NCI-H1930 (cell line): ENCODE measurements around the gene PXK.
"Not testable (repeated sequence)": the region's sequence is repeated elsewhere in the genome, so short reads cannot be mapped to it uniquely, and the experiment has no call there.

ENCODE experiments used
- DNase-seq, 2 experiments: peaks; one replicate each; lab custom pipeline; 2025; lab: John Stamatoyannopoulos, UW

The PXK gene

GRCh38 chr3:58323529-58324390 is 8.9 kb upstream of the PXK start:
- no peak for DNase-seq

DNA sequence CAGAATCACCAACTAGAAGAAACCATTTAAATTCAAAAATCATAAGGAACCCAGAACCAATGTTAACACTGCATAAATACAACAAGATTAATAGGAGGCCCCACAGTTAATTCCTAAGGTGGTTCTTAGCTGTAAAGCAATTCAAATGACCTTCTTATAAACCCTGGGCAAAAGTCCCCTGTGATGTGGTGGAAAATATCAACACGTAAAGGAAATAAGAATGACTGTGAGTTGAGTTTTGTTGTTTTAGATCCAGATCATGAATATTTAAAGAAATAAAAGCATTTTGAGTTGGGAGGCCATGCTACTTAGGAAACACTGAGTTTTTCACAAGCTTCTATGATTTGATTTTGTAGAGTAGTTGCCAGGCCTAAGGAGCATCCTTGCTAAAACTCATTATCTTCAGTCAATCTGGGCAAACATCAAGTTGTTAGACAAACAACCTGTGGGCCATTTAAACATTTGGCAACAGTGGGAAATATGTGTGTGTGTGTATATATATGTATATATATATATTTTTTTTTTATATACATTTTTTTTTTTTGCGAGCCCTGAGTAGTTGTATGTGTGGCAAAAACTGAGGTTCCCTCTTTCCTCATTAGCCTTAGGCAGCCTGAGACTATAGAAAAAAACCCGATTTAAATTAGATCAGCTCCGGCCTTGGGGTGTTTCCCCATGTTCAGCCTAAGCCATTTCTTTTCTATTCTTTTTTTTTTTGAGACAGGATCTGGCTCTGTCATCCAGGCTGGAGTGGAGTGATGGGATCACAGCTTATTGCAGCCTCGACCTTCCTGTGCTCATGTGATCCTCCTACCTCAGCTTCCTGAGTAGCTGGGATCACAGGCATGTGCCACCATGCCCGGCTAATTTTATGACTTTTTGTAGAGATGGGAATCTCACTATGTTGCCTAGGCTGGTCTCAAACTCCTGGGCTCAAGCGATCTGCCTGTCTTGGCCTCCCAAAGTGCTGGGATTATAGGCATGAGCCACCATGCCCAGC is 8.0 kb upstream of the PXK start:
- DNase-seq, result no peak

GRCh38 chr3:58325525-58325992 is 7.1 kb upstream of the PXK start:
- no peak for DNase-seq

GRCh38 chr3:58326267-58326900 is 6.3 kb upstream of the PXK start:
- DNase-seq, result no peak

DNA sequence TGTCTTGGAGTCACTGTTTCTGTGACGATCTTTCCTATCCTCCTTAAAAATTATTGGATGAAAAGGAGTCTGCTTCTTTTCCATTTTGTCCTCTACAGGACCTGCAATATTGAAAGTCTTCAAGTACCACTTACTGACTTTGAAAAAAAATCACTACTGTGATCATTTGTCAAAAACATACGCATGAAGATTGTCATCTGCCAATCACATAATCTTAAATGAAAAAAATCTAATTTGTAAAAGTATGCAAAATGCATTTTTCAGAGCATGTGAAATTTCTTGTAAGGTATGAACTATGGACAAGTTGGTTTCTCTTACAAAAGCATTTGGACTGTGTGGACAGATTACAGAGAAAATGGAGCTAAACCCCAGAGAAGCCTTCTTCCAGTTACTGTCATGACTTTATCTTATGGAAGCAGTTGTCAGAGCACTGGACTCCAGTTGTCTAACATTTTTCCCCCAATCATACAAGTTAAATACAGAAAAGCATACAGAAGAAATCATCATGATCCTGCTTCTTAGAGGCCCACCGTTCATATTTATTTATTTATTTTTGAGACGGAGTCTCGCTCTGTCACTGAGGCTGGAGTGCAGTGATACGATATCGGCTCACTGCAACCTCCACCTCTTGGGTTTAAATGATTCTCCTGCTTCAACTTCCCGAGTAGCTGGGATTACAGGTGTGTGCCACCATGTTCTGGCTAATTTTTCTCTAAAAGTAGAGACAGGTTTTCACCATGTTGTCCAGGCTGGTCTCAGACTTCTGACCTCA is 3.4 kb upstream of the PXK start:
- no peak for DNase-seq

GRCh38 chr3:58329922-58330413 is 2.7 kb upstream of the PXK start:
- DNase-seq, result no peak

- no peak for DNase-seq
Observed at GRCh38 chr3:58331593-58332152, 1.0 kb upstream of the PXK start.

DNA sequence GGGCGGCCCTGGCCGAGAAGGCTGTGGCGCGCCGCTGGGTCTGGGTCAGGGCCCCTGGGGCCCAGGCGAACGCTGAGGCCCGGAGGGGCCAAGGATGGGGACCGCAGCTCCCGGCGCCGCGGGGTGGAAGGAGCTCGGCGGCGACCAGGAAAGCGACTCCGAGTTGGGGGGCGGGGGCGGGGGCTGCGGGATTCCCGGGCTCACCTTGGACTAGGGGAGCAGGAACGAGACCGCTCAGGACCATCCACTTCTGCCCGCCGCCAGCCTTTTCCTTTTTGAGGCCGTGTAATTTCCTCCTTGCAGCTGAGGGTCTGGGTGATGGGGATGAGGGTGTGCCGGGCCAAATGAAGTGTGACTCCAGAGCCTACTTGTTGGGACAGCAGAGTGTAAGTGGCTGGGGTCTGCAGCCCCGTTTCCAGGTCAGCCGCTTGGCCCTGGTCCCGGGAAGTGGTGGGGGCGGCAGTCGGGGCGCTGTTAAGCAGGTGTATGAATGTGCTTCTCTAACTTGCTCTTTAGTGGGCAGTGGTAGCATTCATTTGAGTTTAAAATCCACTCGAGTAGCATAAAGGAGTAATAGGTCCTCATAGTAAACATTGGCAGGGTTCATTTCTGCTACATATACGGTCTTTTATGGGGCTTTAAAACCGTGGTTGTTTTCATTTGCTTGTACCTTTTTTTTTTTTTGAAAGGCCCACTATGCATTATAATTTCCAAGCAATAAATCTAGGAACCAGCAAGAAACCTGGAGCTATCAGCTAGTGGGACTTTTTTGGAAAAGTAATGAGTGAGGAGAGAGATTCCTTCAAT is 717 bp downstream of the PXK start:
- no peak for DNase-seq

GRCh38 chr3:58334013-58334321 is 1.3 kb downstream of the PXK start:
- no peak for DNase-seq

DNA sequence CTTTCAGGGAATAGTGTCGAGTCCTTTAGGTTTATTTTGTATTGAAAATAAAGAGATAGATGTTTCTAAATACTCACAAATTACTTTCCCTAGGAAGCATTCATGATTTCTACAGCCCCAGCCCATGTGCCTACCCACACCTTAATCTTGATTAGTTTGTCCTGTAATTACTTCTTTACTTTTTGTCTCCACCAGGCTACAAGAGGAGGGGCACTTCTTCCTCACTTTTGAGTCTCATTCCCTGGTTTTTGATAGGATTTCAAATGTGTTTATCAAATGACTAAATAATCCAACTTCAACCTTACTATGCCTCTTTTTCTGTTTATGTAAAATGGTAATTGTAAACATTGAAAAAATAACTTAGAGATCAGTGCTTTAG is 1.8 kb downstream of the PXK start:
- DNase-seq, result no peak

- no peak for DNase-seq
Observed at GRCh38 chr3:58335652-58335947, 2.9 kb downstream of the PXK start.

DNA sequence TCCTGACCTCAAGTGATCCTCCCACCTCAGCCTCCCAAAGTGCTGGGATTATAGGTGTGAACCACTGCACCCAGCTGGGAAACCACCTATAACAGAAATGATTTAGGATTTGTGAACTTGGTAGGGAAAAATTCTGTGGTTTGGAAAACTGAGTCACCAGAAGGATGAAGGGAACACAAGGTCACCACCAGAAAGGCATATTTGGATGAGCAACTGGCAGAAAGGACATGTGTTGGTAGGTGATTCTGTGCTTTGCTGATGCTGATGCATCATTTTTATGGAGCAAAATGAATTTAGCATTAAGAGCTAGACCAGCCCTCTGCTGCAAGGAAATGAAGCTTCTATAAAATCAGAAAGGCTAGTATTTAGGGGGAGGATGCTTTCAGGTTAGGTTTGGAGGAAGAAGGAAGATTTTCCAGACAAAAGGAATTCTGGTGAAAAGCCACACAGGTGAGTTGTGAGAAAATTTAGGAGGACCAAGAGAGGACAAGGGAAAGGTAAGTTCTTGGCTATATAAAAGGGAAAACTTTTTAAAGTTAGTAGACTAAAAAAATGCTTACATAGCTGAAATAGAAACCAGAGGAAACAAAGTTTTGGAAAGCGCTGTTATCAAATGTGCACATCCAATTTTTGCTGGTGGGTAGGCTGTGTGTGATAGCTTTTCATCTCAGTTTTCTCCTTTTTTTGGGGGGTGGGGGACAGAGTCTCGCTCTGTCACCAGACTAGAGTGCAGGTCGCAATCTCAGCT is 3.6 kb downstream of the PXK start:
- DNase-seq, result no peak

- DNase-seq, result no peak
Observed at GRCh38 chr3:58337190-58337589, 4.5 kb downstream of the PXK start.

DNA sequence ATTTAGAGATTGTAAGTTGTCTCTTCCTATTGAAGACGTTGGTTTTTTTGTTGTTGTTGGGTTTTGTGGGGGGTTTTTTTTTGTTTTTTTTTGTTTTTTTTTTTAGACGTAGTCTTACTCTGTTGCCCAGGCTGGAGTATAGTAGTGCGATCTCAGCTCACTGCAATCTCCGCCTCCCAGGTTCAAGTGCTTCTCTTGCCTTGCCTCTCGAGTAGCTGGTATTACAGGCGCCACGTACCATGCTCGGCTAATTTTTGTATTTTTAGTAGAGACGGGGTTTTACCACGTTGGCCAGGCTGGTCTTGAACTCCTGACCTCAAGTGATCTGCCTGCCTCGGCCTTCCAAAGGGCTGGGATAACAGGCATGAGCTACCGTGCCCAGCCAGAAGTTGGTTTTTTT is 6.5 kb downstream of the PXK start:
- DNase-seq, result not testable (repeated sequence)

DNA sequence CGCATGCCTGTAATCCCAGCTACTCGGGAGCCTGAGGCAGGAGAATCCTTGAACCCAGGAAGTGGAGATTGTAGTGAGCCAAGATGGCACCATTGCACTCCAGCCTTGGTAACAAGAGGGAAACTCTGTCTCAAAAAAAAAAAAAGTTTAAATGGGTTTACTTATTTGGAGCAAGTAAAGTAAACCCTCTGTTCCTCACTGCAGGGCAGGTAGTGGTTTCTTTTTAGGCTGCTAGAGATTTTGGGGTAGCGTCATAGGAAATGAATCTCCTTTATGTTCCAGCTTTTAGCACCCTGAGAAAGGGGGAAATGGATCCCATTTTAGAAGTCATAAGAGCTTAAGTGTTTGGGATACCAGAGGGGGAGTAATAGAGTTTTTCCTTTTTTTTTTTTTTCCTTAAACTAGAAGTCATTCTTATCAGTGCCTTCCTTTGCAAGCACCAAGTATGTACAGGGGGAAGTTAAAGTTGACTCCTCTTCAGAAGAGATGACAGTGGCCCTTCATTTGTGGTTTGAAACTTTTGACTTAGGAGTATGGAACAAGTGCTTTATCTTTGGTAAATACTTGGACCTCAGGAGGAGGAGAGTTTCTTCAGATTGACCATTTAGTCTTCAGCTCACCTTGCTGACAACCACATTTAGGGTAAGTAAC is 8.0 kb downstream of the PXK start:
- no peak for DNase-seq

- no peak for DNase-seq
Observed at GRCh38 chr3:58341376-58341775, 8.7 kb downstream of the PXK start.

DNA sequence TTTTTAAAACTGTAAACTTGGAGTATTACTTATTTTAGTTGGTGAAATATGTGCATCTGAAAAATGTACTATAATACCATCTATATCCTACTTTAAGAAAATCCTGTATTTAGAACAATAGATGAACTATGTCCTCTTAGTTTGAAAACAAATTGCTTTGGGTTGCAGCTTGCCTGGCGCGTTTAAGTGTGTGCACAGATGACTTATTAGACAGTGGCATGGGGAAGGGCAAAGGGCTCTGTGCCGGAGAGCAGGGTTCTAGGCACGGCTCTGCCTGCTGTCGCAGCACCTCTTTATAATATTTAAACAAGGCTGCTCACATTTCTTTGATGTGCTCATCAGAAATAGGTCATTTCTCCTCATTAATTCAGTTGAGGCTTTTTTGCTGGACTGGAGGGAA is 10.0 kb downstream of the PXK start:
- DNase-seq, result no peak

DNA sequence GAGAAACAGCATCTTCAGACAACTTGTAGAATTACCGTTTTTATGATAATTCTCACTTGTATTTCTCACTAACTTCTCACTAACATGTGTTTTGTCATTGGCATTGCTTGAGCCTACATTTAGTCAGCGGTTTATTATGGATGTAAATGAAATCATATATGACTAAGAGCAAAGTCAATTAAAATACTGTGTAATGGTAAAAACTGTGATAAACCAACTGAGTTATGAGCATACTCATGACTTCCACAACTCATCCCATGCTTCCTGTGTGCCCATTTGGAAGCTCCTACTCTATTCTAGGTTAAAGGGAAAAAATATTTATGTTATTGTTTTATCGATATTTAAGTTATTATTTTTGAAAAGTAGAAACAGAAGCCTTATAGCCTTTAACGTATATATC is 12.8 kb downstream of the PXK start:
- DNase-seq, result no peak

- no peak for DNase-seq
Observed at GRCh38 chr3:58346368-58346767, 13.7 kb downstream of the PXK start.
